HUES64 (cell line): ENCODE data around the gene TMUB1.
A peak's percentile ranks its signal among the peaks of the same experiment; 100 is the strongest.

Experiments
- H3K27ac ChIP-seq: 2 replicates; pipeline ENCODE4 v1.7.0; 2013; ENCODE audit warnings: low read depth, low read length, inconsistent platforms
- H3K27me3 ChIP-seq: 2 replicates; pipeline ENCODE4 v1.6.1; 2013; ENCODE audit warnings: mild to moderate bottlenecking, low read length; ENCODE audit not compliant: insufficient read depth
- H3K36me3 ChIP-seq: 2 replicates; pipeline ENCODE4 v1.6.1; 2013; ENCODE audit warnings: mild to moderate bottlenecking, low read length; ENCODE audit not compliant: insufficient read depth
- H3K4me1 ChIP-seq: 2 replicates; pipeline ENCODE4 v1.6.1; 2013; ENCODE audit warnings: mild to moderate bottlenecking, low read length, moderate library complexity; ENCODE audit not compliant: insufficient read depth
- H3K4me3 ChIP-seq: 2 replicates; pipeline ENCODE4 v1.5.1; 2013; ENCODE audit warnings: mild to moderate bottlenecking, low read length, moderate library complexity
- H3K9ac ChIP-seq: 2 replicates; pipeline ENCODE4 v1.6.1; 2013; ENCODE audit warnings: mild to moderate bottlenecking, low read depth, low read length
- H3K9me3 ChIP-seq: 2 replicates; pipeline ENCODE4 v1.6.1; 2013; ENCODE audit warnings: low read depth, low read length; ENCODE audit not compliant: insufficient read depth
- WGBS: fragments of 150-250, 120-280 bp; methylation state at CpG from one replicate; pipeline ENCODE4 v1.1.7; 2013; ENCODE audit warnings: missing lambda C conversion rate; 5-methylcytosine and 5-hydroxymethylcytosine counted together

Gene TMUB1

GRCh38 chr7:151063212-151063561 is 20.1 kb downstream of the TMUB1 start:
- no peaks in the 10 kb centered on the region for H3K9me3 ChIP-seq
- H3K4me3 ChIP-seq = peak overlapping the region; percentile 63
- no peak overlapping the region for H3K27ac ChIP-seq
- WGBS = 7% methylated on average over 11 of the region's 11 CpGs
- peaks cover 13% of the 10 kb centered on the region; the same call in 1 of the 2 replicates for H3K27me3 ChIP-seq
- H3K9ac ChIP-seq = 0 out of 2 replicates have a peak overlapping the region, but pooled peaks have one; percentile 8
- H3K36me3 ChIP-seq = peaks cover 38% of the 10 kb centered on the region
- H3K4me1 ChIP-seq = peaks cover 30% of the 10 kb centered on the region

- H3K9me3 ChIP-seq = no peaks in the 10 kb centered on the region
- peak overlapping the region; percentile 71 for H3K9ac ChIP-seq
- H3K36me3 ChIP-seq = peaks cover 32% of the 10 kb centered on the region
- WGBS = 1% methylated on average over 36 of the region's 43 CpGs
- H3K4me1 ChIP-seq = peaks cover 30% of the 10 kb centered on the region
- peaks cover 13% of the 10 kb centered on the region; the same call in 1 of the 2 replicates for H3K27me3 ChIP-seq
- H3K27ac ChIP-seq = peak overlapping the region; percentile 91
- H3K4me3 ChIP-seq = peak overlapping the region; percentile 63
These were observed 20.7 kb downstream of the TMUB1 start for GRCh38 chr7:151062399-151063211.

- peaks cover 17% of the 10 kb centered on the region; the same call in 1 of the 2 replicates for H3K27me3 ChIP-seq
- H3K4me1 ChIP-seq = peaks cover 30% of the 10 kb centered on the region
- no peak overlapping the region; the same call in 1 of the 2 replicates for H3K27ac ChIP-seq
- H3K36me3 ChIP-seq = peaks cover 26% of the 10 kb centered on the region
- peak overlapping the region; percentile 39 for H3K4me3 ChIP-seq
- 10% methylated on average over 11 of the region's 11 CpGs for WGBS
- H3K9me3 ChIP-seq = no peaks in the 10 kb centered on the region
- H3K9ac ChIP-seq = peak overlapping the region; percentile 2; the same call in 1 of the 2 replicates
These were observed 21.2 kb downstream of the TMUB1 start for GRCh38 chr7:151062111-151062398.

GRCh38 chr7:151061213-151062110 is 21.8 kb downstream of the TMUB1 start:
- Histone ChIP-seq H3K9ac (peak overlapping the region; percentile 2; the same call in 1 of the 2 replicates), H3K9me3 (no peaks in the 10 kb centered on the region), H3K4me1 (peaks cover 32% of the 10 kb centered on the region), H3K36me3 (peaks cover 20% of the 10 kb centered on the region), H3K27me3 (peaks cover 23% of the 10 kb centered on the region), H3K4me3 (peak overlapping the region; percentile 39), H3K27ac (no peak overlapping the region; the same call in 1 of the 2 replicates)
- WGBS = 16% methylated on average over 33 of the region's 33 CpGs

- Histone ChIP-seq H3K4me1 (peaks cover 35% of the 10 kb centered on the region), H3K27me3 (peaks cover 31% of the 10 kb centered on the region), H3K9me3 (no peaks in the 10 kb centered on the region), H3K36me3 (peaks cover 13% of the 10 kb centered on the region), H3K4me3 (peak overlapping the region; percentile 86), H3K9ac (peak overlapping the region; percentile 51), H3K27ac (no peak overlapping the region)
- 8% methylated on average over 16 of the region's 21 CpGs for WGBS
These were observed 22.7 kb downstream of the TMUB1 start for GRCh38 chr7:151060416-151061212.

GRCh38 chr7:151060113-151060415 is 23.2 kb downstream of the TMUB1 start:
- Histone ChIP-seq H3K27ac (no peak overlapping the region), H3K9me3 (no peaks in the 10 kb centered on the region), H3K27me3 (peaks cover 32% of the 10 kb centered on the region), H3K4me3 (peak overlapping the region; percentile 86), H3K4me1 (peaks cover 35% of the 10 kb centered on the region), H3K36me3 (peaks cover 8% of the 10 kb centered on the region), H3K9ac (peak overlapping the region; percentile 51)
- WGBS = 1% methylated on average over 16 of the region's 17 CpGs

- peak within 1 kb of the TSS; percentile 86 for H3K4me3 ChIP-seq
- peaks cover 32% of the 10 kb centered on the region for H3K27me3 ChIP-seq
- H3K27ac ChIP-seq = peak within 1 kb of the TSS; percentile 85
- H3K9me3 ChIP-seq = no peaks in the 10 kb centered on the region
- WGBS = under 1% methylated on average over 75 of the region's 75 CpGs
- H3K36me3 ChIP-seq = peaks cover 3% of the 10 kb centered on the region
- H3K4me1 ChIP-seq = peaks cover 35% of the 10 kb centered on the region
- H3K9ac ChIP-seq = peak within 1 kb of the TSS; percentile 57
These were observed 23.8 kb downstream of the TMUB1 start, which contains the start of gene SLC4A2 for GRCh38 chr7:151059367-151060112. Gene SLC4A2, plus strand, starts transcription at chr7:151059589. Its CDS starts 2,399 bp downstream, at chr7:151061988.

GRCh38 chr7:151058781-151059366 is 24.4 kb downstream of the TMUB1 start:
- peaks cover 32% of the 10 kb centered on the region for H3K27me3 ChIP-seq
- H3K9me3 ChIP-seq = no peaks in the 10 kb centered on the region
- H3K4me1 ChIP-seq = peaks cover 35% of the 10 kb centered on the region
- peak overlapping the region; percentile 85; the same call in 1 of the 2 replicates for H3K27ac ChIP-seq
- WGBS = 12% methylated on average over 18 of the region's 18 CpGs
- peak overlapping the region; percentile 86 for H3K4me3 ChIP-seq
- H3K36me3 ChIP-seq = no peaks in the 10 kb centered on the region
- peak overlapping the region; percentile 57 for H3K9ac ChIP-seq

- peak overlapping the region; percentile 85 for H3K27ac ChIP-seq
- H3K27me3 ChIP-seq = peaks cover 32% of the 10 kb centered on the region
- peak overlapping the region; percentile 86 for H3K4me3 ChIP-seq
- peak overlapping the region; percentile 36; the same call in 1 of the 2 replicates for H3K9ac ChIP-seq
- no peaks in the 10 kb centered on the region for H3K9me3 ChIP-seq
- peaks cover 35% of the 10 kb centered on the region for H3K4me1 ChIP-seq
- H3K36me3 ChIP-seq = no peaks in the 10 kb centered on the region
- 6% methylated on average over 46 of the region's 46 CpGs for WGBS
These were observed 25.1 kb downstream of the TMUB1 start for GRCh38 chr7:151057989-151058780.
